ENCODE results near the gene CCS. TPM values are rescaled to one million over a fixed set of nuclear protein-coding genes. Genes with fewer than 3 reads are reported as not detected.

CCS gene
- total RNA-seq, 1 donor from 2014 or later: 58.0 TPM

- H3K36me3 Mint-ChIP-seq: no peaks in the 10 kb centered on the region
- H3K4me1 Mint-ChIP-seq (ENCODE audit: unreplicated experiment): no peaks in the 10 kb centered on the region
- DNase-seq (ENCODE audit: extremely low spot score, unreplicated experiment): no peak
- no peak overlapping the region for H3K4me3 Mint-ChIP-seq
- no peaks in the 10 kb centered on the region for H3K9me3 Mint-ChIP-seq
- no peaks in the 10 kb centered on the region for H3K27me3 Mint-ChIP-seq
- no peak overlapping the region for H3K27ac Mint-ChIP-seq
- no peak for TF ChIP-seq CTCF (conservative IDR thresholded peaks at IDR 0.05)
Measured at GRCh38 chr11:66562907-66563583, 29.9 kb upstream of the CCS start.

GRCh38 chr11:66563832-66564231 is 29.2 kb upstream of the CCS start:
- H3K4me1 Mint-ChIP-seq (ENCODE audit: unreplicated experiment): no peaks in the 10 kb centered on the region
- H3K4me3 Mint-ChIP-seq: no peak overlapping the region
- no peak for TF ChIP-seq CTCF (conservative IDR thresholded peaks at IDR 0.05)
- H3K27ac Mint-ChIP-seq: no peak overlapping the region
- no peak for DNase-seq (ENCODE audit: extremely low spot score, unreplicated experiment)
- no peaks in the 10 kb centered on the region for H3K27me3 Mint-ChIP-seq
- H3K9me3 Mint-ChIP-seq: no peaks in the 10 kb centered on the region
- no peaks in the 10 kb centered on the region for H3K36me3 Mint-ChIP-seq

DNA sequence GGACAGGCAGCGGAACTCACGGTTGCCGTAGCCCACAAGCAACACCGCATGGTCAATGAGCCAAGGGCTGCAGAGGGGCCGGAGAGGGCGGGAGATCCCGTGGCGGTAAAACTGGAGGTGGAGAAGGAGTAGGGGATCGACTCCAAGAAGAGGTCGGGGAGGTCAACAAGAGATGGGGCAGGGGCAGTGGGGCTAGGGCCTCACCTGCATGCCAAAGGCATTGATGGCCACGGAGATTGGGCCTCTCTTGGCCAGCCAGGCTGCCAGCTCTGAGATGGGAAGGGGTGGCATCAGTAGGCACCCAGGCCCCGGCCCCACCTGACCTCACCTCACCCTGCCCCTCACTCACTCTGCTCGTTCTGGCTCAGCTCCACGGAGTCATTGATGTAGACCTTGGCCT is 28.4 kb upstream of the CCS start:
- H3K27me3 Mint-ChIP-seq: no peaks in the 10 kb centered on the region
- DNase-seq (ENCODE audit: extremely low spot score, unreplicated experiment): no peak
- H3K9me3 Mint-ChIP-seq: no peaks in the 10 kb centered on the region
- no peak for TF ChIP-seq CTCF (conservative IDR thresholded peaks at IDR 0.05)
- no peak overlapping the region for H3K27ac Mint-ChIP-seq
- no peaks in the 10 kb centered on the region for H3K4me1 Mint-ChIP-seq (ENCODE audit: unreplicated experiment)
- no peak overlapping the region for H3K4me3 Mint-ChIP-seq
- no peaks in the 10 kb centered on the region for H3K36me3 Mint-ChIP-seq

DNA sequence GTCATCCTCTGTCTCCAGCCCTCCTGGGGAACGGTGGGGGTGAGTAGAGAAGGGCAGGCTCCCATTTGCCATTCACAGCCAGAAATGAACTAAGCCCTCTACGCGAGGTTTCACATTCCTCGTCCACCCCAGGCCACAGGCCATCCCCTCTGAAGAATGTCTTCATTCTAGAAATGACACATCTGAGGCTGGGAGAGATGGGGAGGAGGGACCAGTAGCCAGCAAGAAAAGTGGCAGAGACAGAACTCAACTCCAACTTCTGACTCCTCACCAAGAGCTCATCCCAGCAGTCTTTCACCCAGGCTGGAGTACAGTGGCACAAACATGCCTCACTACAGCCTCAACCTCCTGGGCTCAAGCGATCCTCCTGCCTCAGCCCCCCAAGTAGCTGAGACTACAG is 28.0 kb upstream of the CCS start:
- H3K9me3 Mint-ChIP-seq: no peaks in the 10 kb centered on the region
- H3K27me3 Mint-ChIP-seq: no peaks in the 10 kb centered on the region
- TF ChIP-seq CTCF (conservative IDR thresholded peaks at IDR 0.05): no peak
- H3K4me1 Mint-ChIP-seq (ENCODE audit: unreplicated experiment): no peaks in the 10 kb centered on the region
- no peak overlapping the region for H3K27ac Mint-ChIP-seq
- no peaks in the 10 kb centered on the region for H3K36me3 Mint-ChIP-seq
- H3K4me3 Mint-ChIP-seq: no peak overlapping the region
- no peak for DNase-seq (ENCODE audit: extremely low spot score, unreplicated experiment)

DNA sequence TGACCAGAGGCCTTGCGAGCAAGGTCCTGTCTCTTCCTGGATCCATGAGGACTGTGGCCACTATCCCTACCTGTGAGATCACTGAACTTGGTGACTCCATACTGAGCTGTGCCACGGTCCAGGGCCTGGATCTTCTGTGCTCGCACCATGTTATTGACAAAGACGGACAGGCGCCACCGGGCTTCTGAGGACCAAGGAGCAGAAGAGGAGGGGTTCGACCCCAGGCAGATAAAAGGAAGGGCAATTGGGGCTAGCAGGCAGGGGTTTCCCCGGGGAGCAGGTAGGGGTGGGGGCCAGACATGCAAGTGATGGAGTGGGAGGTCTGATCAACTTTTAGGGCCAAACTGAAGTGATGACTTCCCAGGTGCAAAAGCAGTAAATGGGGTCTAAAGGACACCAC is 26.8 kb upstream of the CCS start:
- no peak overlapping the region for H3K4me3 Mint-ChIP-seq

More for the DNA sequence above, 26.8 kb upstream of the CCS start:
- no peaks in the 10 kb centered on the region for H3K27me3 Mint-ChIP-seq
- TF ChIP-seq CTCF (conservative IDR thresholded peaks at IDR 0.05): no peak
- H3K9me3 Mint-ChIP-seq: no peaks in the 10 kb centered on the region
- no peaks in the 10 kb centered on the region for H3K4me1 Mint-ChIP-seq (ENCODE audit: unreplicated experiment)
- DNase-seq (ENCODE audit: extremely low spot score, unreplicated experiment): no peak
- H3K36me3 Mint-ChIP-seq: no peaks in the 10 kb centered on the region
- no peak overlapping the region for H3K27ac Mint-ChIP-seq

Measured in type B pancreatic cell (in vitro differentiated cells).